HCT116 (cell line): Measurements from ENCODE around the gene C9orf152.

Source experiments
- CEBPB ChIP-seq: IDR thresholded peaks from 2 replicates; pipeline ENCODE4 v1.6.1; 2012; ENCODE audit warnings: low read depth
- CTCF ChIP-seq, 3 experiments: fragments of 200-600 bp in 1 of 3; sonication (generic) in 1 of 3; IDR thresholded peaks in 2 of 3; conservative IDR thresholded peaks in 1 of 3; 2 replicates each; pipeline ENCODE4 v1.5.1; 2012 to 2017; ENCODE audit warnings: low read depth in 2 of 3, low read length in 2 of 3, antibody characterized with exemption in 1 of 3, borderline replicate concordance in 1 of 3, control low read depth in 1 of 3, mild to moderate bottlenecking in 1 of 3, mixed read lengths in 1 of 3, mixed run types in 1 of 3, moderate library complexity in 1 of 3; ENCODE audit not compliant: insufficient read depth in 1 of 3
- EZH2 ChIP-seq: fragments of 200-600 bp; sonication (generic); IDR thresholded peaks from 2 replicates; pipeline ENCODE4 v1.6.1; 2017; ENCODE audit warnings: antibody characterized with exemption, mixed run types
- EZH2phosphoT487 ChIP-seq: fragments of 200-600 bp; IDR thresholded peaks from 2 replicates; pipeline ENCODE4 v1.6.1; 2018; ENCODE audit warnings: antibody characterized with exemption, borderline replicate concordance
- POLR2A ChIP-seq: IDR thresholded peaks from 2 replicates; pipeline ENCODE4 v1.7.0; 2011; ENCODE audit warnings: borderline replicate concordance; ENCODE audit not compliant: insufficient read depth, insufficient read length; ENCODE audit errors: extremely low read depth
- POLR2AphosphoS5 ChIP-seq: IDR thresholded peaks from 2 replicates; pipeline ENCODE4 v1.6.1; 2011; ENCODE audit warnings: mild to moderate bottlenecking, low read depth, low read length, moderate library complexity
- RAD21 ChIP-seq: IDR thresholded peaks from 2 replicates; pipeline ENCODE4 v1.6.1; 2012; ENCODE audit warnings: low read depth, mild to moderate bottlenecking
- REST ChIP-seq: IDR thresholded peaks from 2 replicates; pipeline ENCODE4 v1.6.1; 2012; ENCODE audit warnings: low read depth
- SIN3A ChIP-seq: IDR thresholded peaks from 2 replicates; pipeline ENCODE4 v1.6.1; 2012; ENCODE audit warnings: low read depth
- SP1 ChIP-seq: IDR thresholded peaks from 2 replicates; pipeline ENCODE4 v1.6.1; 2012; ENCODE audit warnings: low read depth
- SRF ChIP-seq: IDR thresholded peaks from 2 replicates; pipeline ENCODE4 v1.6.1; 2012; ENCODE audit warnings: low read depth
- YY1 ChIP-seq: IDR thresholded peaks from 2 replicates; pipeline ENCODE4 v1.6.1; 2011; ENCODE audit warnings: low read length, low read depth, moderate library complexity, mild to moderate bottlenecking; ENCODE audit not compliant: insufficient replicate concordance; ENCODE audit errors: extremely low read depth
- ZBTB33 ChIP-seq: IDR thresholded peaks from 2 replicates; pipeline ENCODE4 v1.6.1; 2011; ENCODE audit warnings: mild to moderate bottlenecking, low read length, moderate library complexity; ENCODE audit not compliant: insufficient replicate concordance; ENCODE audit errors: extremely low read depth
- ZNF274 ChIP-seq: fragments of 200-500 bp; sonication (Bioruptor generic); IDR thresholded peaks from 2 replicates; pipeline ENCODE4 v1.6.1; 2014; ENCODE audit warnings: mild to moderate bottlenecking, low read depth, low read length, inconsistent platforms

GRCh38 chr9:110183208-110184145 is 24.5 kb downstream of the C9orf152 start:
- TF ChIP-seq POLR2A (no peak), ZNF274 (no peak), CTCF (IDR thresholded peaks at IDR 0.05 in 2 of 3, conservative IDR thresholded peaks at IDR 0.05 in 1 of 3; ENCODE audit: borderline replicate concordance in 1 of 3, insufficient read depth in 1 of 3, low read depth in 2 of 3, low read length in 2 of 3) (peak; percentile 74 to 84 (median 81)), SRF (no peak), EZH2 (no peak), YY1 (no peak), POLR2AphosphoS5 (no peak), RAD21 (peak; percentile 94), REST (no peak), CEBPB (no peak), EZH2phosphoT487 (no peak), ZBTB33 (no peak), SIN3A (no peak), SP1 (no peak)
